ENCODE results near the gene RBP3.

The RBP3 gene

DNA sequence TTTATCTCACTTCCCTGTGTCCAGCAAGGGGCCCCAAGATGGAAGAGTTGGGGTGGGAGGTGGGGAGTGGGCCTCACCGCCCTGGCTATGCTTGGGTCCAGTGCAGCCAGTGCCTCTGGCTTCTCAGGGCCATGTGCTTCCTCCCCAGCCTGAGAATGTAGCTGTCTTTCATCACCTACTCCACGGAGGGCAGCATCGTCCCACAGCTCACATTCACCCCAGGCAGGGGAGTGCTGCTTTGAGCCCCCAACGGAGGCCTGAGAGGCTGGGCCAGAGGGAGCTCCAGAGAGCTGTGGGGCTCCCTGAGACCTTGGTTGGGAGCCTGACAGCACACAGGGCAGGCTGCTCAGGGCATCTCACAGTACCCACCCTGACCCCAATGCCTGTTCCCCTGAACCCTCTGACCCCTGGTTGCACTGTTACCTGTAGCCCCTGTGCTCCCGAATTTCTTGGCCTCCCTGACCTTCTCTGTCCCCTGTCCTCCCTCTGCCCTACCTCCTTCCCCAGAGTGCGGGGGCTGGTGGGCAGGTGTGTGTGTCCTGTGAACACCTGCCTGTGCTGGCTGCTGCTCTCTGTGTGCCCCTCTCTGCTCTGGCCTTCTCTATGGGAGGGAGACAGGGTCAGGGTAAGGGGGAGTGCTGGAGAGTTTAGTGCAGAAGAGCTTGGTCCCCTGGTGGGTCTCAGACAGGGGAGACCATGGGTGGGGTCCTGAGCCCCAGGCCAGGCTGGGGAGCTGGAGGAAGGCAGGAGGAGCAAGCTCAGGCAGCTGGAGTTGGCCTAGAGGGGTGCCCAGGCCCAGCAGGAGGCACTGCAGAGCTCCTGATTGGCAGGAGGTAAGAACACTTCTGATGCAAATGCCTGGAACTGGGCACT, 55.5 kb downstream of the RBP3 start:
- no peak for DNase-seq

DNA sequence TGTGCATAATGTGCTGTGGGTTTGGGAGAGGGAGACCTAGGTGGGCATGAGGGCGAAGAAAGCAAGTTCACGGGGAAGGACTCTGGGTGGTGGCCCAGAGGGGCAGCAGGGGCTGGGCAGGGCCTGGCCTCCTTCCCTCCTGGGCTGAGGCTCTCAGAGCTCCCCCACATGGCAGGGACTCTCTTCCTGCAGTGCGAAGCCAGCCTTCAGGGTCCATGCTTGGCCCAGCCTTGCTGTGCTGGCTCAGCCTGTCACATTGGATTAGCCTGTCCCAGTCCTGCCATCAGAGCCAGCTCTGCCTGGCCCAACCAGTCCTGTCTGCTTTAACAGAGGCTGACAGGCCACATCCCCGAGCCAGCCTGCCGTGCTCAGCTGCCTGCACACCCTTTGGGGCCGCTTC, 56.3 kb downstream of the RBP3 start:
- no peak for DNase-seq

DNA sequence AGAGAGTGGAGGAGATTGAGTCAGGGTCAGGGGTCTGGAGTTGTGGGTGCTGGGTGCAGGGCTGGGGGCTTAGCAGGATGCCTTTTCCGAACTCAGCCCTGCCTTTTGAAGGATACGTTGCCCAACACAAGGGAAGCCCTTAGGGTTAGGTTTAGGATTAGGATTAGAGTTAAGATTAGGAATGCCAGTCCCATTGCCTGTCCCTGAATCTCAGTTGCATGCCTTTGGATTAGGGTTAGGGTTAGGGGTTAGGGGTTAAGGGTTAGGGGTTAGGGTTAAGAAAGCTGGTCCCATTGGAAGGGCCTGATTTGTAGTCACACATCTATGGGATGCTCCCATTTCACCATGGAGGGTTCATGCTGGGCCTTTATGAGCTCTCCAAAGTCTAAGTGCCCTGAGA, 56.8 kb downstream of the RBP3 start:
- no peak for DNase-seq

DNA sequence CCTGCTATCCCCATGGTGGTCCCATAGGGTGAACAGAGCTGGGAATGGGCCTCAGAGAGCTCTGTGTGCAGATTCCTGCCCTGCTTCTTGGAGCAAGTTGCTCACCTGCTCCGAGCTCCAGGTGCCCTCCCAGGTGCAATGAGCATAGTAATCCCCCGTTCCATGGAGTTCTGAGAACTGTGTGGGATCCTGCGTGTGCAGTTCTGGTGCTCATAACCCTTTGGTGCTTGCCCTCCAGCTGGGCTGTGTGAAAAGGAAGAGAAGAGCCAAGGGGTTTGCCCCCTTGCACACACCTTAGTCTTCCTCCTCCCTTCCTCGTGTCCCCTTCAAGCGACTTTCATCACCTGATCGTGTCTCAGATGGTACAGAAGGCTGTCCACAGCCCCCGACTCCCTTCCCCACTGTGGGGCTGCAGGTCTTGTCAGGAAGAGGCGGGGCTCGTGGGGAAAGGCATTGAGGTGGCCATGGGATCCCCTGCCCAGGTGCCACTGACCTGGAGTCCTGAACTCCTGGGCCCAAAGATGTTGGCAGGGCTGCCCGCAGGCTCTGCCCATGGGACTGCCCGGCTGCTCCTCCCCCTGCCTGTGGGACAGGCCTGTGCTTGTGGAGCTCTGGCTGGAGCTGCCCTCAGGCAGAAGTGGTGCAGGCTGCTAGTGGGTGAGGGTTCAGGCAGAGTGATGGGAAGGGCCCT, 57.8 kb downstream of the RBP3 start:
- DNase-seq = no peak

DNA sequence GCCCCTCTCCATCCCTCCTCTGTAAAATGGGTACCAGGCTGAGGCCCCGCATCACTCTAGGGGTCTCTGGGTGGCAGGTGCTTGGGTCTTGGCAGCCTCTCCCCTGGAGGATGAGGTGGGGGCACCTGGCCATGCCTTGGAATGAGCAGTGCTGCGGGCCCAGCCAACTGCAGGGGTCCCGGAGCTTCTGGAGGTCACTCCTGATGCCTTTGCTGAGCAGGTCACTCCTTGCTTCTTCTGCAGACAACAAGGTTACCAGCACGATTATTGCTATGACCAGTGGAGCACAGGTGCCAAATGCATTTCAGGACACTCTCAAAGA, 58.3 kb downstream of the RBP3 start:
- DNase-seq = no peak

DNA sequence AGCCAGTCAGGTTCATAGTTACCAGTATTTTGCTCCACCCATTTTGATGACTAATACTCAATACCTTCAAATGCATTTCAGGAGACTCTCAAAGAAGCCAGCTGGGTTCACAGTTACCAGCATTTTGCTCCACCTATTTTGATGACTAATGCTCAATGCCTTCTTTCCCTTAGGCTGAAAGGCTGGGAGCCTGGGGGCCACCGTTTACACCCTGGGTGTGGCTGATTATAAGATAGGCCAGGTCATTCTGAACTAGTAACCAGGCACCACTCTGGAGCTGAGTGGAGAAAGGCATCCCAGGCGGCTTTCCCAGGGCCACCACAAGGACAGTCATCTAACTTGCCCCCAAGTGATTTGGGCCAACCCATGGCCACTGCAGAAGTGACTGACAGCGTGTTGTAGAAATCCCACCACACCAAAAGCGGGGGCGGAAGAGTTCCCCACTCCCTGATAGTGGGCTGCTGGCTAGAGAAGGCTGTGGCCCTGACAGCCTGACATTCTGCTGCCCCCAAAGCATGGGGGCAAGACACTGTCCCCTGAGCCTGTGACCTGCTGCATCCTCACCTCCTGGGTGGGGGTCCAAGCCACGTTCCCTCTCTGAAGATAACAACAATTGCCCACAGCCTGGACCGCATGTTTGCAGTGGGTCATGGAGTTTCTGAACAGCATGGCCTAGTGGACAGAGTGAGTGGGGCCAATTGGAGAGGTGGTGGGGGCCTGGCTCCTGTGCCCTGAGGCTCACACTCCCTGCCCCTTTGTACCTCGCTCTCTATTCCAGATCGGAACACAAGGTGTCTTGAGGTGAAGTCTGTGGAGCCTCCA, 58.9 kb downstream of the RBP3 start:
- peak; percentile 6 for DNase-seq

Measured in NCI-H510A treated with DMSO at 0.1 percent for 48 hours (cell line).